SU-DHL-6 (cell line): ENCODE measurements around the gene MPP1.

ENCODE experiments used
- EZH2phosphoT487 ChIP-seq: fragments of 200-600 bp; sonication (generic), shearing (Covaris generic); conservative IDR thresholded peaks from 2 replicates; pipeline ENCODE4 v1.6.1; 2018; ENCODE audit warnings: mild to moderate bottlenecking, antibody characterized with exemption, low read length, moderate library complexity, mixed read lengths
- TF ChIP-seq, protein P1 (sequence below): fragments of 200-600 bp; sonication (generic); IDR thresholded peaks from one replicate; pipeline ENCODE4 v1.5.1; 2017; ENCODE audit warnings: antibody characterized with exemption, mild to moderate bottlenecking, low read length, moderate library complexity; ENCODE audit not compliant: insufficient read depth, poor library complexity, severe bottlenecking

DNA sequence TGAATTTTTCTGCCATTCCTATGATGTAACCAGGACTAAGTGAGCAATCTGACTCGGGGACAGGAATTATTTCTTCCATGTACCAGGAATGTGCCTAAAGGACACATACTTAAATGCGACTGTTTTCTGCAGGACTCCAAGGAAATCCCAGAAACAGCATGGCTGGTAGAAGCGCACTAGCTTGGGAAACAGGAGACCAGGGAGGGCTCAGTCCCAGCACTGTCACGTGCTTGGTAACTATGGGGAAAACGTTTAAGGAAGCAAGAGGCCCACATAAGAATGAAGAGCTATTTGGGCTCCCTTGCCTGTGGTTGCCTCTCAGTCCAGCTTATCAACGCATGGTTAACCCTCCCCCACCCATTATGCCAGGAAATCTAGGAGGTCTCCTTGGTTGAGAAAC, 19.6 kb downstream of the MPP1 start:
- TF ChIP-seq, protein P1, sequence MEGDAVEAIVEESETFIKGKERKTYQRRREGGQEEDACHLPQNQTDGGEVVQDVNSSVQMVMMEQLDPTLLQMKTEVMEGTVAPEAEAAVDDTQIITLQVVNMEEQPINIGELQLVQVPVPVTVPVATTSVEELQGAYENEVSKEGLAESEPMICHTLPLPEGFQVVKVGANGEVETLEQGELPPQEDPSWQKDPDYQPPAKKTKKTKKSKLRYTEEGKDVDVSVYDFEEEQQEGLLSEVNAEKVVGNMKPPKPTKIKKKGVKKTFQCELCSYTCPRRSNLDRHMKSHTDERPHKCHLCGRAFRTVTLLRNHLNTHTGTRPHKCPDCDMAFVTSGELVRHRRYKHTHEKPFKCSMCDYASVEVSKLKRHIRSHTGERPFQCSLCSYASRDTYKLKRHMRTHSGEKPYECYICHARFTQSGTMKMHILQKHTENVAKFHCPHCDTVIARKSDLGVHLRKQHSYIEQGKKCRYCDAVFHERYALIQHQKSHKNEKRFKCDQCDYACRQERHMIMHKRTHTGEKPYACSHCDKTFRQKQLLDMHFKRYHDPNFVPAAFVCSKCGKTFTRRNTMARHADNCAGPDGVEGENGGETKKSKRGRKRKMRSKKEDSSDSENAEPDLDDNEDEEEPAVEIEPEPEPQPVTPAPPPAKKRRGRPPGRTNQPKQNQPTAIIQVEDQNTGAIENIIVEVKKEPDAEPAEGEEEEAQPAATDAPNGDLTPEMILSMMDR, result no peak
- no peak for TF ChIP-seq EZH2phosphoT487
